IMR-90 (cell line): ENCODE measurements around the gene TNFRSF25. TPM values are rescaled to one million over a fixed set of nuclear protein-coding genes. Genes with fewer than 3 reads are reported as not detected.
A peak's percentile ranks its signal among the peaks of the same experiment; 100 is the strongest.

ENCODE experiments used
- ATAC-seq: fragments of 200-7000 bp; cut with Tn5 transposase; 2 replicates; pipeline ENCODE4 v1.9.1; 2020; ENCODE audit warnings: low read depth, mild to moderate bottlenecking, moderate library complexity
- BruUV-seq: library from RNA; stranded (reverse); fragments of 400-500 nt; replicated peaks from 2 replicates; lab custom pipeline; 2021; lab: Mats Ljungman, UMichigan
- CTCF ChIA-PET: fragments of 300-600 bp; formaldehyde crosslinking; extraction: SDS; loops from one replicate; lab custom pipeline; 2021; ENCODE audit warnings: antibody characterized with exemption; lab: Yijun Ruan, JAX
- POLR2A ChIA-PET: fragments of 300-600 bp; sonication (Branson Sonifier 250); formaldehyde crosslinking; loops from one replicate; lab custom pipeline; 2022; ENCODE audit warnings: antibody characterized with exemption; ENCODE audit not compliant: unreplicated experiment; lab: Charles Lee
- DNase-seq: peaks from one replicate; pipeline ENCODE4 v3.0.0; 2013
- H2AFZ ChIP-seq: replicated peaks from 2 replicates; pipeline ENCODE3; 2013; ENCODE audit warnings: low read length, mild to moderate bottlenecking; ENCODE audit not compliant: poor library complexity
- H2AK5ac ChIP-seq: 2 replicates; pipeline ENCODE4 v1.6.1; 2013; ENCODE audit warnings: low read depth, low read length, inconsistent platforms
- H2AK9ac ChIP-seq: replicated peaks from 2 replicates; pipeline ENCODE3; 2013; ENCODE audit warnings: mild to moderate bottlenecking, low read depth, low read length, moderate library complexity; ENCODE audit not compliant: poor library complexity
- H2BK120ac ChIP-seq: 2 replicates; pipeline ENCODE4 v1.6.1; 2013; ENCODE audit warnings: low read depth, low read length, inconsistent platforms
- H2BK15ac ChIP-seq: 3 replicates; pipeline ENCODE4 v1.6.1; 2013; ENCODE audit warnings: low read depth, low read length, inconsistent platforms
- H2BK20ac ChIP-seq: 2 replicates; pipeline ENCODE4 v1.6.1; 2013; ENCODE audit warnings: low read depth, mild to moderate bottlenecking, inconsistent platforms, low read length, moderate library complexity
- H2BK5ac ChIP-seq: 2 replicates; pipeline ENCODE4 v1.6.1; 2013; ENCODE audit warnings: mild to moderate bottlenecking, low read depth, low read length, inconsistent platforms; ENCODE audit not compliant: poor library complexity, severe bottlenecking
- H3K14ac ChIP-seq: replicated peaks from 2 replicates; pipeline ENCODE4 v1.6.1; 2013; ENCODE audit warnings: low read depth, low read length, inconsistent platforms
- H3K18ac ChIP-seq: 2 replicates; pipeline ENCODE4 v1.6.1; 2013; ENCODE audit warnings: low read depth, low read length, control low read depth
- H3K23ac ChIP-seq: 2 replicates; pipeline ENCODE4 v1.6.1; 2013; ENCODE audit warnings: low read depth, low read length, inconsistent platforms
- H3K27ac ChIP-seq: 2 replicates; pipeline ENCODE4 v1.5.1; 2013; ENCODE audit warnings: mild to moderate bottlenecking, control low read depth, low read length; ENCODE audit not compliant: insufficient read depth
- H3K27me3 ChIP-seq: 2 replicates; pipeline ENCODE4 v1.6.1; 2013; ENCODE audit warnings: low read length; ENCODE audit not compliant: control insufficient read depth, insufficient read depth
- H3K36me3 ChIP-seq: 2 replicates; pipeline ENCODE4 v1.6.1; 2013; ENCODE audit warnings: low read length, mixed read lengths; ENCODE audit not compliant: control insufficient read depth, insufficient read depth
- H3K4ac ChIP-seq: 2 replicates; pipeline ENCODE4 v1.6.1; 2013; ENCODE audit warnings: low read depth, low read length, inconsistent platforms
- H3K4me1 ChIP-seq: 2 replicates; pipeline ENCODE4 v1.6.1; 2013; ENCODE audit warnings: low read length, mixed read lengths; ENCODE audit not compliant: control insufficient read depth, insufficient read depth
- H3K4me2 ChIP-seq: 2 replicates; pipeline ENCODE4 v1.6.1; 2013; ENCODE audit warnings: low read depth, mild to moderate bottlenecking, control low read depth, low read length, moderate library complexity
- H3K4me3 ChIP-seq: 2 replicates; pipeline ENCODE4 v1.5.1; 2013; ENCODE audit warnings: low read depth, mild to moderate bottlenecking, control low read depth, low read length, moderate library complexity; ENCODE audit not compliant: insufficient read depth
- H3K56ac ChIP-seq: 2 replicates; pipeline ENCODE4 v1.6.1; 2013; ENCODE audit warnings: low read length, inconsistent platforms; ENCODE audit not compliant: insufficient read depth; ENCODE audit errors: extremely low read depth
- H3K79me1 ChIP-seq, 2 experiments: 2 replicates each; pipeline ENCODE4 v1.6.1; 2013; ENCODE audit warnings: low read length in 2 of 2, inconsistent platforms in 1 of 2, low read depth in 1 of 2
- H3K9ac ChIP-seq: 2 replicates; pipeline ENCODE4 v1.6.1; 2013; ENCODE audit warnings: low read depth, low read length, control low read depth
- H3K9me1 ChIP-seq: 2 replicates; pipeline ENCODE4 v1.6.1; 2013; ENCODE audit warnings: low read length, inconsistent platforms; ENCODE audit not compliant: insufficient read depth
- H3K9me3 ChIP-seq: 2 replicates; pipeline ENCODE4 v1.6.1; 2013; ENCODE audit warnings: low read length; ENCODE audit not compliant: control insufficient read depth, insufficient read depth
- H4K20me1 ChIP-seq: 2 replicates; pipeline ENCODE4 v1.6.1; 2013; ENCODE audit warnings: low read length, inconsistent platforms; ENCODE audit not compliant: insufficient read depth
- H4K5ac ChIP-seq: 2 replicates; pipeline ENCODE4 v1.6.1; 2013; ENCODE audit warnings: mild to moderate bottlenecking, low read depth, low read length, control low read depth
- H4K8ac ChIP-seq, 2 experiments: 2 replicates each; pipeline ENCODE4 v1.6.1; 2013; ENCODE audit warnings: low read depth in 2 of 2, low read length in 2 of 2, control low read depth in 1 of 2, inconsistent platforms in 1 of 2
- H4K91ac ChIP-seq: 2 replicates; pipeline ENCODE4 v1.6.1; 2013; ENCODE audit warnings: low read depth, low read length, inconsistent platforms; ENCODE audit not compliant: insufficient read depth
- BHLHE40 ChIP-seq: fragments of 150-350 bp; IDR thresholded peaks from 2 replicates; pipeline ENCODE4 v1.6.1; 2016; ENCODE audit warnings: mild to moderate bottlenecking, low read depth, low read length
- CEBPB ChIP-seq: IDR thresholded peaks from 2 replicates; pipeline ENCODE4 v1.6.1; 2012; ENCODE audit warnings: low read depth, low read length, improper control_type of control experiment
- CHD1 ChIP-seq: IDR thresholded peaks from 2 replicates; pipeline ENCODE4 v1.6.1; 2012; ENCODE audit warnings: low read depth, low read length, improper control_type of control experiment
- FOS ChIP-seq: fragments of 150-350 bp; IDR thresholded peaks from 2 replicates; pipeline ENCODE4 v1.6.1; 2016; ENCODE audit warnings: low read depth, low read length
- MAFK ChIP-seq: IDR thresholded peaks from 2 replicates; pipeline ENCODE4 v1.6.1; 2012; ENCODE audit warnings: low read depth, low read length, improper control_type of control experiment
- MAZ ChIP-seq: IDR thresholded peaks from 2 replicates; pipeline ENCODE4 v1.6.1; 2012; ENCODE audit warnings: low read depth, mild to moderate bottlenecking, low read length, improper control_type of control experiment, moderate library complexity, borderline replicate concordance
- MXI1 ChIP-seq: IDR thresholded peaks from 2 replicates; pipeline ENCODE4 v1.6.1; 2012; ENCODE audit warnings: low read depth, mild to moderate bottlenecking, low read length, moderate library complexity, borderline replicate concordance
- NFE2L2 ChIP-seq: fragments of 150-350 bp; IDR thresholded peaks from 2 replicates; pipeline ENCODE4 v1.6.1; 2016; ENCODE audit warnings: low read depth, mild to moderate bottlenecking, low read length
- POLR2A ChIP-seq: IDR thresholded peaks from 2 replicates; pipeline ENCODE4 v1.6.1; 2012; ENCODE audit warnings: mild to moderate bottlenecking, low read depth, low read length
- RAD21 ChIP-seq: IDR thresholded peaks from 2 replicates; pipeline ENCODE4 v1.6.1; 2012; ENCODE audit warnings: low read length, improper control_type of control experiment
- RCOR1 ChIP-seq: IDR thresholded peaks from 2 replicates; pipeline ENCODE4 v1.6.1; 2012; ENCODE audit warnings: mild to moderate bottlenecking, low read length, improper control_type of control experiment; ENCODE audit not compliant: insufficient replicate concordance
- RFX5 ChIP-seq: IDR thresholded peaks from 2 replicates; pipeline ENCODE4 v1.8.0; 2012; ENCODE audit warnings: low read depth, mild to moderate bottlenecking, low read length, moderate library complexity
- SMC3 ChIP-seq: fragments of 150-350 bp; IDR thresholded peaks from 2 replicates; pipeline ENCODE4 v1.6.1; 2016; ENCODE audit warnings: low read depth, mild to moderate bottlenecking, antibody characterized with exemption, low read length, moderate library complexity
- USF2 ChIP-seq: fragments of 150-350 bp; IDR thresholded peaks from 2 replicates; pipeline ENCODE4 v1.6.1; 2017; ENCODE audit warnings: mild to moderate bottlenecking, antibody characterized with exemption, low read length, low read depth
- WGBS, 2 experiments: methylation state at CpG; one replicate each; pipeline versions ENCODE4 v1.1.5 to v1.1.7; 2013; ENCODE audit warnings: missing lambda C conversion rate in 2 of 2; ENCODE audit not compliant: insufficient read length in 1 of 2; ENCODE audit errors: extremely low coverage in 2 of 2; 5-methylcytosine and 5-hydroxymethylcytosine counted together
- dilution Hi-C: fragments of 300-500 bp; cut with HindIII; formaldehyde crosslinking; loops from one replicate; pipeline ENCODE4 v1.14.3; 2018; ENCODE audit warnings: low sequenced_read_pairs; ENCODE audit not compliant: unreplicated experiment
- in situ Hi-C: fragments of 300-500 bp; cut with MboI; formaldehyde crosslinking; loops from 3 replicates; pipeline ENCODE4 v1.14.3; 2019; ENCODE audit warnings: low sequenced_read_pairs, inconsistent platforms, mixed read lengths
- intact Hi-C: fragments of 100-400 bp; cut with micrococcal nuclease; formaldehyde crosslinking; loops from 2 replicates; pipeline ENCODE4 v1.10.0; 2022
- polyA plus RNA-seq, 3 experiments: library from polyadenylated mRNA; depleted of rRNA; stranded (reverse); fragments of >200 nt; gene quantifications; 2 replicates each; pipeline ENCODE4 v1.2.3, GENCODE V29; 2012; ENCODE audit warnings: low replicate concordance in 1 of 3
- total RNA-seq: library from RNA; depleted of rRNA; stranded (reverse); fragments of >200 nt; gene quantifications from 2 replicates; pipeline ENCODE4 v1.2.3, GENCODE V29; 2012
- TF ChIP-seq, protein P1 (sequence below): fragments of 150-350 bp; IDR thresholded peaks from 2 replicates; pipeline ENCODE4 v1.6.1; 2016; ENCODE audit warnings: low read depth, mild to moderate bottlenecking, low read length, moderate library complexity, borderline replicate concordance
- TF ChIP-seq, protein P2 (sequence below): conservative IDR thresholded peaks from 2 replicates; pipeline ENCODE4 v1.5.1; 2012; ENCODE audit warnings: mild to moderate bottlenecking, low read depth, low read length, improper control_type of control experiment

The TNFRSF25 gene
- total and polyA plus RNA-seq, 2 of the 4 experiments (the other 2 are of a cell fraction): 1.3 to 11.2 TPM

DNA sequence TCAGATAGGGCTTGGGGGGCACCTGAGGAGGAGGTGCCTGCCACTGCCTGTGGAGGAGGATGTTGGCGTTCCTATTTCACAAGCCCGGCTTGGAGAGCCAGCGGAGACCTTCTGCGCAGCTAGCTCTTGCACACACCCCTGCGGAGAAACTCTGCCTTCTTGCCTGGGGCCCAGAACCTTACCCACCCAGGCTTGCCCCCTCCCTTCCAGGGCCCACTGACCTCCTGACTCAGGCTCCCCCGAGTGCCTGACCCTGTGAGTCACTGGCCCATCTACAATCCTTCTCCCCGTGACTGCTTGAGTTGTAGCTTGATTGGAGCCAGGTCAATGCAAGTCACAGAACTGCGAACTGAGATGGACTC lies 49.7 kb downstream of the TNFRSF25 start:
- no peak overlapping the region for H3K4me2 ChIP-seq
- no peak overlapping the region for H2AFZ ChIP-seq
- in situ Hi-C loops (no loop called here), intact Hi-C loops (no loop called here), dilution Hi-C loops (no loop called here)
- H3K79me1 ChIP-seq: no peaks in the 10 kb centered on the region
- H3K18ac ChIP-seq: no peak overlapping the region
- H2AK9ac ChIP-seq: peak overlapping the region; percentile 51
- H2BK15ac ChIP-seq: no peak overlapping the region
- no peak overlapping the region for H3K27ac ChIP-seq
- CTCF ChIA-PET: interaction anchor here (0.5 kb wide), 1 partner anchor 15 kb away, joined by 3 read pairs; no protein-coding TSS in a partner anchor
- H3K9me1 ChIP-seq: peaks cover 3% of the 10 kb centered on the region; the same call in 1 of the 2 replicates
- BruUV-seq: no TSS peak
- no peak overlapping the region for H2AK5ac ChIP-seq
- H3K14ac ChIP-seq: no peak overlapping the region
- DNase-seq (no peak), ATAC-seq (no peak)
- H3K27me3 ChIP-seq: peaks cover 60% of the 10 kb centered on the region
- H3K9ac ChIP-seq: no peak overlapping the region
- no peak overlapping the region for H3K23ac ChIP-seq
- no peak overlapping the region for H4K8ac ChIP-seq
- H2BK20ac ChIP-seq: no peak overlapping the region
- H3K56ac ChIP-seq: no peak overlapping the region
- H4K91ac ChIP-seq: no peak overlapping the region
- peaks cover 2% of the 10 kb centered on the region for H3K4me1 ChIP-seq
- no peak overlapping the region for H2BK120ac ChIP-seq
- no peaks in the 10 kb centered on the region; the same call in 1 of the 2 replicates for H4K20me1 ChIP-seq
- TF ChIP-seq, protein P1, sequence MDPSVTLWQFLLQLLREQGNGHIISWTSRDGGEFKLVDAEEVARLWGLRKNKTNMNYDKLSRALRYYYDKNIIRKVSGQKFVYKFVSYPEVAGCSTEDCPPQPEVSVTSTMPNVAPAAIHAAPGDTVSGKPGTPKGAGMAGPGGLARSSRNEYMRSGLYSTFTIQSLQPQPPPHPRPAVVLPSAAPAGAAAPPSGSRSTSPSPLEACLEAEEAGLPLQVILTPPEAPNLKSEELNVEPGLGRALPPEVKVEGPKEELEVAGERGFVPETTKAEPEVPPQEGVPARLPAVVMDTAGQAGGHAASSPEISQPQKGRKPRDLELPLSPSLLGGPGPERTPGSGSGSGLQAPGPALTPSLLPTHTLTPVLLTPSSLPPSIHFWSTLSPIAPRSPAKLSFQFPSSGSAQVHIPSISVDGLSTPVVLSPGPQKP: no peak
- no peak for TF ChIP-seq POLR2A
- no peak for TF ChIP-seq RAD21
- no peak for TF ChIP-seq NFE2L2
- no peak for TF ChIP-seq RFX5
- TF ChIP-seq, protein P2, sequence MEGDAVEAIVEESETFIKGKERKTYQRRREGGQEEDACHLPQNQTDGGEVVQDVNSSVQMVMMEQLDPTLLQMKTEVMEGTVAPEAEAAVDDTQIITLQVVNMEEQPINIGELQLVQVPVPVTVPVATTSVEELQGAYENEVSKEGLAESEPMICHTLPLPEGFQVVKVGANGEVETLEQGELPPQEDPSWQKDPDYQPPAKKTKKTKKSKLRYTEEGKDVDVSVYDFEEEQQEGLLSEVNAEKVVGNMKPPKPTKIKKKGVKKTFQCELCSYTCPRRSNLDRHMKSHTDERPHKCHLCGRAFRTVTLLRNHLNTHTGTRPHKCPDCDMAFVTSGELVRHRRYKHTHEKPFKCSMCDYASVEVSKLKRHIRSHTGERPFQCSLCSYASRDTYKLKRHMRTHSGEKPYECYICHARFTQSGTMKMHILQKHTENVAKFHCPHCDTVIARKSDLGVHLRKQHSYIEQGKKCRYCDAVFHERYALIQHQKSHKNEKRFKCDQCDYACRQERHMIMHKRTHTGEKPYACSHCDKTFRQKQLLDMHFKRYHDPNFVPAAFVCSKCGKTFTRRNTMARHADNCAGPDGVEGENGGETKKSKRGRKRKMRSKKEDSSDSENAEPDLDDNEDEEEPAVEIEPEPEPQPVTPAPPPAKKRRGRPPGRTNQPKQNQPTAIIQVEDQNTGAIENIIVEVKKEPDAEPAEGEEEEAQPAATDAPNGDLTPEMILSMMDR: no peak
- TF ChIP-seq USF2: no peak
- TF ChIP-seq MXI1: no peak
- no peak for TF ChIP-seq BHLHE40
- TF ChIP-seq RCOR1: no peak
- no peak for TF ChIP-seq MAZ
- TF ChIP-seq MAFK: no peak
- TF ChIP-seq FOS: no peak
- no peak for TF ChIP-seq SMC3
- no peak for TF ChIP-seq CHD1
- no peak for TF ChIP-seq CEBPB
- no peaks in the 10 kb centered on the region for H3K9me3 ChIP-seq
- H3K36me3 ChIP-seq: no peaks in the 10 kb centered on the region
- H3K4ac ChIP-seq: no peak overlapping the region
- POLR2A ChIA-PET: no interaction called here
- WGBS, 2 experiments: 80% methylated on average over 3 of the region's 8 CpGs; no CpG with 5 or more reads in 1 of the 2 experiments
- no peak overlapping the region for H2BK5ac ChIP-seq
- no peak overlapping the region for H4K5ac ChIP-seq
- no peak overlapping the region for H3K4me3 ChIP-seq
